EH (cell line): Measurements from ENCODE around the gene ZNF428.
"Not testable (repeated sequence)": the region's sequence is repeated elsewhere in the genome, so short reads cannot be mapped to it uniquely, and the experiment has no call there.

ENCODE experiments used
- DNase-seq: peaks from one replicate; pipeline ENCODE4 v3.0.0-alpha.2; 2015; ENCODE audit warnings: low read depth

The ZNF428 gene

DNA sequence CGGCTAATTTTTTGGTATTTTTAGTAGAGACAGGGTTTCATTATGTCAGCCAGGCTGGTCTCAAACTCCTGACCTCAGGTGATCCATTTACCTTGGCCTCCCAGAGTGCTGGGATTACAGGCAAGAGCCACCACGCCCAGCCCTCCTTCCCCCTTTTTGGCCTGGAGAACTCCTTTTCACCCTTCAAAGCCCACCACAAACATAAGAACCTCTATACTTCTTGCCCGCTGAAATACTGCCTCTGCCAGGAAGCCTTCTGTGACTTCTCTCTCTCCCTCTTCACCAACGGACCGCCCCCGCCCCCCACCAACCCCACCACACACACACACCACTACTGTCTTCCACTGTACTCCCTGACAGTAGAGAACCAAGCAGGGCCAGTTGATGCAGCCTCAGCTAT, 2.5 kb downstream of the ZNF428 start:
- no peak for DNase-seq

DNA sequence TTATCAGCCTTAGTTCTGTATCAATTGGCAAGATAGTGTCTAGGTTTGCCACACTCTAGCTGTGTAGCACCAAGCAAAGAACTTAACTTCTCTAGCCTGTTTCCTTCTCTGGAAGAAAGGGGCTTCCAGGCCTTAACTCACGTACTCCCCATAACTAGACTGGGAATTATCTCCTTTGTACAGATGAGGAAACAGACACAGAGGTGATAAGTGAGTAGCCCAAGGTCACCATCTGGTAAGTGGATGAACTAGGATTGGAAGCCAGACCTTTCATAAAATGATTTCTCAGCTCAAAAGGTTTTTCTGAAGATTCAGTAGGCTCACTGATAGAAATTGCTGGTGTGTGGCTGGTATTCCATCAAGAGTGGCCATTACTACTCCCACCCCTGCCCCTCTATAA, 3.1 kb downstream of the ZNF428 start:
- DNase-seq, result no peak

GRCh38 chr19:43612374-43612773, 7.1 kb downstream of the ZNF428 start:
- DNase-seq, result no peak

DNA sequence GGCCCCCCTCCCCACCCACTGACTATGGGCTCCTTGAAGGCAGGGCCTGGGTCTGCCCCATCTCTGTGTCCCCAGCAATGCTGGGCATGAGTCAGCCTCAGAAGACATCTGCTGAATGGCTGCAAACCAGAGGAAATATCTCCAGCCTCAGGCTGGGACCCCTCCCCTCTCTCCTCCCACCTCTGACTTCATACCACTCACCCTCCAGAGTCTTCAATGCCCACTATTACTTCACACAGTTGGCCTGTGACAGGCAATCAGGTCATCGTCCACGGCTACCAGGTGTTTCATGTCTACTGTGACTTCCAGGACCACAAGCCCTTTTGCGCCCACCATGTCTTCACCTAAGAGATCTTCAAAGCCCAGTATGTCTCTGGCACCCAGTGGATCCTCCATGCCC, 7.6 kb downstream of the ZNF428 start, which contains the start of gene SRRM5:
SRRM5 (plus strand) TSS at position 301 of the 400 bp plus-strand sequence; CDS start at position 335, 34 bp downstream.
- no peak for DNase-seq

DNA sequence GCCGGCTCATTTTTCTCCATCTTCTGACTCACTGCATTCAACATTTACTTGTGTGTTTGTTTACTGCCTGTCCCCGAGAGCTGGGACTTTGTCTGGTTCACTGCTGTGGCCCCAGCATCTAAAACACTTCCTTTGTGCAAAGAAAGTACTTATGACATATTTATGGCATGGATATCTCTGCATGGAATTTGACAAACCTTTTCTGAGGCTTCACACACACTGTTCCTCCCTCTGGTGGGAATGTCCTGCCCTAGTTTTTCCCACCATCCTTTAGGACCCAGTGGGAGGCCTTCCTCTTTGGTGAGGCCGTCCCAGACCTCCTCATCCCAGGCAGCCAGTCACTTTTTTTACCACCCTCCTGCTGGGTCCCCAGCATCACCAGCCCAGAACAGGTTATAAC, 8.9 kb downstream of the ZNF428 start:
- peak; percentile 39 for DNase-seq

DNA sequence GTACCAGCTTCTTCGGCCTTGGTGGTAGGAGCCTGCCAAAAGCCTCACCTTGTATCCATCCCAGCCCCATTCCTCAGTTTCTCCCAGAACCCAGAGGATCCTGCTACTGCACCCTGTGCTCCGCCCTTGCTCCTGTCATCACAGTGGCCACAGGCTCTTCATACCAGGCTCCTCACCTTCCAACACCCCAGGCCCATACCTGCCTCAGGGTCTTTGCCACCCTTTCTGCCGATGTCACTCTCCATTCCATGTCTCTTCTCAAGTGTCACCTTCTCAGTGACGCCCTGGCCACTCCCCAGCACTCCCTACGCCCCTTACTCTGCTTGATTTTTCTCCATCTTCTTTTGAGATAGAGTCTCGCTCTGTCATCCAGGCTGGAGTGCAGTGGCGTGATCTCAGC, 9.6 kb downstream of the ZNF428 start:
- no peak for DNase-seq

DNA sequence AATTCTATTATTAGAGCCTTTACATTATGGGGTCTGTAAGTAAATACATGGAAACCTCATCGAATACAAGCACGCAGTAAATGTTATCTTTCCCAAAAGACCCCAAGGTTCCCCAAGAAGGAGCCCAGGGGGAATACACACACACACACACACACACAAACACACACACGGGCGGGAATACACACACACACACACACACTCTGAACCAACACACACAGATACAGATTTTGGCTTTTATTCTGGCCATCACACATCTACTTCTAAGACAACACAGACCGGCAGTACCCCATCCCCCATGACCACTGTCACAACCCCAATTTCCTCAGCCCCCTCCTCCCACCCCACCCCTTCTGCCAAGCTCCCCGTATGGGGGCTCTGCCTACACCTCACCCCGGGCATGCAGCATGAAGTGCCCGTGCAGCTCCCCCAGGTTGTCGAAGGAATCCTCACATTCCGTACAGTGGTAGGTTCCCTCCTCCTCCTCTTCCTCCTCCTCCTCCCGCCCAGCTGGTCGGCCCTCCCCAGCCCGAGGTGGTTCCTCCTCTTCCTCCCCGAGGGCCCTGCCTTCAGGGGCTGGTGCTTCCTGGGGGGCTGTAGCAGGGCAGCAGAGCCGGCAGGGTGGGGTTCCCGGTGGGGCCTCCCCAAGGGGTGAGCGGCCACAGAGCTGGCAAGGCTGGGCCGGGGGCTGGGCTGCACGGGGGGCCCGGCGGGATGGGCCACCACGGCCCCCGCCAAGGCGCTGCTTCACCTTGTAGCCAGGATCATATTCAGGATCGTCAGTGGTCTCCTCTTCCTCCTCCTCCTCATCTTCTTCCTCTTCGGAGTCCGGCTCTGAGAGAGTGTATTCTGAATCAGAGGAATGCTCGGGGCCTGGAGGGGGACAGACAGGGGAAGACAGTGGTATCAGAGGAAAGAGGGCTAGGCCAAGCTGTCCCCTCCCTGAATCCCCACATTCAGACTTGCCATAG, 11.9 kb downstream of the ZNF428 start:
- no peak for DNase-seq

GRCh38 chr19:43606569-43607229, 12.7 kb downstream of the ZNF428 start:
- DNase-seq, result no peak

GRCh38 chr19:43605875-43606568, 13.4 kb downstream of the ZNF428 start:
- no peak for DNase-seq

GRCh38 chr19:43600326-43600725, 19.1 kb downstream of the ZNF428 start:
- not testable (repeated sequence) for DNase-seq

GRCh38 chr19:43599635-43600295, 19.7 kb downstream of the ZNF428 start:
- DNase-seq, result no peak

- DNase-seq, result no peak
Observed at GRCh38 chr19:43598445-43599240, 20.8 kb downstream of the ZNF428 start.

DNA sequence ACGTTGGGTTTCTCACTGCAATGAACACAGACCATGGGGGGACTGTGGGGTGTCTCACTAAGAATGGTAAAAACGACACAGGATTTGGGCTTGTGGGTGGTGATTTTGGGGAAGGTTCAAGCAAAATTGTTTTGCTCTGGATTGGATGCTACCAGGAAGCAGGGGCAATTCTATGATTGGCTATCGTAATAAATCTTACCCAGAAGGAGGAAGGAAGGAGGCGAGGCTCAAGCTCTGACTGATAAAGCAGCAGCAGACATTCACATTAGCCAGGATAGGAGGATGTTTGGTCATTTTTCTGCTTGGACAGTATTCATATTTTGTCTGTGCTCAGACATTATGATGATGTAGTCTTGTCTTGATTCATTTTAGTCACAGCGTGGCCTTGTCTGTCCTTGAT, 21.6 kb downstream of the ZNF428 start:
- no peak for DNase-seq

GRCh38 chr19:43596842-43597461, 22.5 kb downstream of the ZNF428 start:
- DNase-seq, result peak; percentile 24

GRCh38 chr19:43595999-43596841, 23.2 kb downstream of the ZNF428 start, which contains the start of the genes IRGQ and ZNF576:
IRGQ (minus strand) TSS chr19:43596134; CDS start chr19:43595338, 796 bp downstream.
ZNF576 (plus strand) TSS chr19:43596595; CDS start chr19:43597109, 514 bp downstream.
- DNase-seq, result peak; percentile 99

DNA sequence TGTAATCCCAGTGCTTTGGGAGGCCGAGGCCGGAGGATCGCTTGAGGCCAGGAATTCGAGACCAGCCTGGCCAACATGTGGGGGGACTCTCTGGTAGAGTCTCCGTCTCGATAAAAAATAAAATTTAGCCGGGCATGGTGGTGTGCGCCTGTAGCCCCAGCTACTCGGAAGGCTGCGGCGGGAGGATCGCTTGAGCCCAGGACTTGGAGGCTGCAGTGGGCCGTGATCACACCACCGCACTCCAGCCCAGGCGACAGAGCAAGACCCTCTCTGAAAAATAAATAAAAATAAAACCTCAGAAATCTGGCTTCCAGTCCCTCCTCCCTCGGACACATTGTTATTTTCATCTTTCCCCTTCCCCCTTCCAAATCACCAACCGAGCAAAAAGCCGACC, 23.8 kb downstream of the ZNF428 start:
- no peak for DNase-seq

GRCh38 chr19:43594710-43595604, 24.5 kb downstream of the ZNF428 start:
- DNase-seq, result peak; percentile 65

GRCh38 chr19:43594081-43594697, 25.2 kb downstream of the ZNF428 start:
- no peak for DNase-seq
